ENCODE data around the gene WWOX. TPM values are rescaled to one million over a fixed set of nuclear protein-coding genes. Genes with fewer than 3 reads are reported as not detected.

Gene WWOX
- total RNA-seq, 1 donor from 2014 or later, result 28.2 TPM

DNA sequence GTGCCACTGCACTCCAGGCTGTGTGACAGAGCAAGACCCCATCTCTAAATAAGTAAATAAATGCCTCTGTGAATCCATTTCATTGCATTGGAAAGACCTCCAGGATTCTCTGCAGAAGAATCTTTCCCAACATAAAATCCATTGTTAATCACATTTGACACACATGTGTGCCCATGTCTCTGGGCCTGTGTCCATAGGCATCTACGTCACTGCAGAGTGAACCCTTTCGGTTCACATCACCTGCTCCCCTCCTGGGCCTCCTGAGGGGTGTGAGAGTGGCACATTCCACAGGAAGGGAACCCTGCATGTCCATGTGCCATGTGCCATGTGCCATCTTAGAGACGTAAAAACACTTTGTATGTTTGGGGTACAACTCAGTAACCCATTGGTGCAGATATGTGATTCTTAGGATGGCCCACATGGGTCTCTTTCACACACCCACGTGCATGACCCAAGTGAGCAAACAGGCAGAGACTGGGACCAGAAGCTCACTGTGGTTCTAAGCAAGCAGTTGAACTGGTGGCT lies 1073.6 kb downstream of the WWOX start:
- Mint-ChIP-seq H3K27ac (ENCODE audit: unreplicated experiment) (no peak overlapping the region), H3K27me3 (ENCODE audit: unreplicated experiment) (no peaks in the 10 kb centered on the region), H3K36me3 (ENCODE audit: unreplicated experiment) (no peaks in the 10 kb centered on the region), H3K9me3 (ENCODE audit: unreplicated experiment) (peaks cover 9% of the 10 kb centered on the region), H3K4me1 (ENCODE audit: unreplicated experiment) (peaks cover 2% of the 10 kb centered on the region), H3K4me3 (ENCODE audit: unreplicated experiment) (no peak overlapping the region)
- no peak for DNase-seq (ENCODE audit: extremely low spot score, unreplicated experiment)
- TF ChIP-seq, protein P1, sequence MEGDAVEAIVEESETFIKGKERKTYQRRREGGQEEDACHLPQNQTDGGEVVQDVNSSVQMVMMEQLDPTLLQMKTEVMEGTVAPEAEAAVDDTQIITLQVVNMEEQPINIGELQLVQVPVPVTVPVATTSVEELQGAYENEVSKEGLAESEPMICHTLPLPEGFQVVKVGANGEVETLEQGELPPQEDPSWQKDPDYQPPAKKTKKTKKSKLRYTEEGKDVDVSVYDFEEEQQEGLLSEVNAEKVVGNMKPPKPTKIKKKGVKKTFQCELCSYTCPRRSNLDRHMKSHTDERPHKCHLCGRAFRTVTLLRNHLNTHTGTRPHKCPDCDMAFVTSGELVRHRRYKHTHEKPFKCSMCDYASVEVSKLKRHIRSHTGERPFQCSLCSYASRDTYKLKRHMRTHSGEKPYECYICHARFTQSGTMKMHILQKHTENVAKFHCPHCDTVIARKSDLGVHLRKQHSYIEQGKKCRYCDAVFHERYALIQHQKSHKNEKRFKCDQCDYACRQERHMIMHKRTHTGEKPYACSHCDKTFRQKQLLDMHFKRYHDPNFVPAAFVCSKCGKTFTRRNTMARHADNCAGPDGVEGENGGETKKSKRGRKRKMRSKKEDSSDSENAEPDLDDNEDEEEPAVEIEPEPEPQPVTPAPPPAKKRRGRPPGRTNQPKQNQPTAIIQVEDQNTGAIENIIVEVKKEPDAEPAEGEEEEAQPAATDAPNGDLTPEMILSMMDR (IDR thresholded peaks at IDR 0.05), result no peak

DNA sequence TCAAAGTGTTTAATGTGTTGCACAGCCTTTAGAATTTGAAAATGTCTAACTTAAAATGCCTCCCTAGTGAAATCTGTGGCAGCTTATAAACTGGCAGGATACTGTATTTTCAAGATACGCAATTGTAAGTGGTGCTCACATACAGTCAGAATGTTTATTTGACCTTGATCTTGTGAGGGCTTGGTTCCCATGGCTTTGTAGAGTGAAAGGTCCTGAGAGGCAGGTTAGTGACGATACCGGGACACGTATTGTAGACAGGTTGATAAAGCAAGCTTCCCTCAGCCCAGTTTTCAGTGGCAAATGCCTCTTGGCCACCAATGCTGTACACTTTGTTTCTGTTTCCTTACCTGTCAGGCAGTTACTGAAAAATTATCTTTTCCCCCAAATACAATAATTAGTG lies 1074.5 kb downstream of the WWOX start:
- H3K4me1 Mint-ChIP-seq (ENCODE audit: unreplicated experiment), result peaks cover 2% of the 10 kb centered on the region
- no peak overlapping the region for H3K4me3 Mint-ChIP-seq (ENCODE audit: unreplicated experiment)

DNA sequence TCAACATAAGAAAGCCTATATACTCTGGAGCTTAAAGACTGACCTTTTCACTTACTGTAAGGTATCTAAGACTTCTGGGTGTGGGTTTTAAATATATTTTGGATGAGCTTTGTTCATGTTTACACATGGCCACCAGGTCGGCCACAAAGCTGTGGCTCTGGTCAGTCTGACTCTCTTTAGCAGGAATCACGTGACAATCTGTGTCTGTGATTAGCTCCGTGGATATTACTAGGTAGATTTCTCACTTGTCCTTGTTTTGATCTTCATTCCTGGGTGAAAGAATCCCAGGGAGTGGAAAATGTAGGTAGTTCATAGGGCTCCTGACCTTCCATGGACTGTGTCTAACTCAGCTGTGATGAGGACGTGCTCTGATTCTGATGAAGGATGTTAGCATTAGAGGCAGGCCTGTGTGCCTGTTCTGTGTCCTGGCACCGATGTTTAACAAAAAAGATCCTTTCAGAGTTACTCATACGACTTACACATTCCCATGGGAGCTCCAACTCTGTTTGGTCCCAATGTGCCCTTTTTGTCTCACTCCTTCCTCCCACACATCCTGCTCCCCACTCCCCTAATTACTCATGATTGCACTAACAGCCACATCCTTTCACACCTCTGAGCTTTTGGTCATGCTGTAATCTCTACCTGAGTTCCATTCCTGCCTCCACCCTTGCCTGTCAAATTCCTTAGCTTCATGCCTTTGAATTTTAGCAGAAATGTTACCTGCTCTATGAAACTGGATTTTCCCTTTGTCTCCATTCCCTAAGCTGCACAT lies 1076.0 kb downstream of the WWOX start:
- TF ChIP-seq, protein P1 (IDR thresholded peaks at IDR 0.05), result no peak
- peaks cover 13% of the 10 kb centered on the region for H3K9me3 Mint-ChIP-seq (ENCODE audit: unreplicated experiment)
- peaks cover 2% of the 10 kb centered on the region for H3K4me1 Mint-ChIP-seq (ENCODE audit: unreplicated experiment)
- H3K4me3 Mint-ChIP-seq (ENCODE audit: unreplicated experiment), result no peak overlapping the region
- H3K27ac Mint-ChIP-seq (ENCODE audit: unreplicated experiment), result no peak overlapping the region
- DNase-seq (ENCODE audit: extremely low spot score, unreplicated experiment), result no peak
- H3K36me3 Mint-ChIP-seq (ENCODE audit: unreplicated experiment), result no peaks in the 10 kb centered on the region
- H3K27me3 Mint-ChIP-seq (ENCODE audit: unreplicated experiment), result no peaks in the 10 kb centered on the region

More for the DNA sequence above, 1074.5 kb downstream of the WWOX start:
- Mint-ChIP-seq H3K9me3 (ENCODE audit: unreplicated experiment) (peaks cover 7% of the 10 kb centered on the region), H3K27me3 (ENCODE audit: unreplicated experiment) (no peaks in the 10 kb centered on the region), H3K27ac (ENCODE audit: unreplicated experiment) (no peak overlapping the region), H3K36me3 (ENCODE audit: unreplicated experiment) (no peaks in the 10 kb centered on the region)
- no peak for DNase-seq (ENCODE audit: extremely low spot score, unreplicated experiment)
- TF ChIP-seq, protein P1 (IDR thresholded peaks at IDR 0.05), result no peak

DNA sequence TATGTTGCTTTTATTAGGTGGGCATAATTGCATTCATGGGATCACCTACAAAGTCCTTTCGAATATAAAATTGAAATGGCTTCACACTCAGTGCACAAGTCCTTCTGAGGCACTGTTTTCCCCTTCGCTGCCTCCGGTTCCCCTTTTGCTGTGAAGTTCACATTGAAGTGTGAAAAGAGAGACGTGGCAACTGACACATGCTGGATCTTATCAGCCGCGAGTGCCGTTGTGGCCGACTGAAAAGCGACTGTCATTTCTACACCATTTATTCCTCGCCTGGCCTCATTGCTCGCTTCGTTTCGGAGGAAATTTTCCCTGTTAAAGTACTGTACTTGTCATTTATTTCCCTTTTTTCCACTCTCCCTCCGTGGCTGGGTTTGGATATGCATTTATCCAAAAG lies 1077.6 kb downstream of the WWOX start:
- Mint-ChIP-seq H3K27me3 (ENCODE audit: unreplicated experiment) (no peaks in the 10 kb centered on the region), H3K36me3 (ENCODE audit: unreplicated experiment) (no peaks in the 10 kb centered on the region), H3K4me3 (ENCODE audit: unreplicated experiment) (no peak overlapping the region), H3K9me3 (ENCODE audit: unreplicated experiment) (peaks cover 24% of the 10 kb centered on the region), H3K4me1 (ENCODE audit: unreplicated experiment) (no peaks in the 10 kb centered on the region), H3K27ac (ENCODE audit: unreplicated experiment) (no peak overlapping the region)
- TF ChIP-seq, protein P1 (IDR thresholded peaks at IDR 0.05), result no peak
- DNase-seq (ENCODE audit: extremely low spot score, unreplicated experiment), result no peak

DNA sequence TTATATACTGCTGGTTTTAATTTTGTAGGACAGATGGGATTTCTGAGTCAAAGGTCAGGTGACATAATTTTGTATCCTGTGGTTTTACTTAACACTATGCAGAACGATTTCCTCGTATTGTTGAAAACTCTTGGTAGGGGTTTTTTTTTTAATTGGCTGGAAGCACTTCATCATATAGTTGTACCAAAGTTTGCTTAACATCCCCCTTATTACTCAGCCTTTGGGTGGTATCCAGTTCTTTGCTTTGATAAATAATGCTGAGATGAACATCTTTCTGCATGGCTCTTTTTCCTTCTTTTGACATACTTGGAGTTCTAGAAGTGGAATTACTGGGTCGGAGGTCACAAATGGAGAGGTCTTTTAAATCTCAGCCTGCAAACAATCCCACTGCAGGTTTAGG lies 1082.0 kb downstream of the WWOX start:
- Mint-ChIP-seq H3K36me3 (ENCODE audit: unreplicated experiment) (no peaks in the 10 kb centered on the region), H3K4me1 (ENCODE audit: unreplicated experiment) (peaks cover 7% of the 10 kb centered on the region), H3K9me3 (ENCODE audit: unreplicated experiment) (peaks cover 17% of the 10 kb centered on the region), H3K27ac (ENCODE audit: unreplicated experiment) (no peak overlapping the region), H3K4me3 (ENCODE audit: unreplicated experiment) (no peak overlapping the region), H3K27me3 (ENCODE audit: unreplicated experiment) (no peaks in the 10 kb centered on the region)
- DNase-seq (ENCODE audit: extremely low spot score, unreplicated experiment), result no peak
- TF ChIP-seq, protein P1 (IDR thresholded peaks at IDR 0.05), result no peak
